ENCODE results near the gene SIGLEC6. TPM values are rescaled to one million over a fixed set of nuclear protein-coding genes. Genes with fewer than 3 reads are reported as not detected.
A peak's percentile ranks its signal among the peaks of the same experiment; 100 is the strongest.
"Not testable (repeated sequence)": the region's sequence is repeated elsewhere in the genome, so short reads cannot be mapped to it uniquely, and the experiment has no call there.

Gene SIGLEC6
- total and polyA plus RNA-seq, 9 donors = 0.07 to 0.29 (median 0.22) TPM; not detected in 4

DNA sequence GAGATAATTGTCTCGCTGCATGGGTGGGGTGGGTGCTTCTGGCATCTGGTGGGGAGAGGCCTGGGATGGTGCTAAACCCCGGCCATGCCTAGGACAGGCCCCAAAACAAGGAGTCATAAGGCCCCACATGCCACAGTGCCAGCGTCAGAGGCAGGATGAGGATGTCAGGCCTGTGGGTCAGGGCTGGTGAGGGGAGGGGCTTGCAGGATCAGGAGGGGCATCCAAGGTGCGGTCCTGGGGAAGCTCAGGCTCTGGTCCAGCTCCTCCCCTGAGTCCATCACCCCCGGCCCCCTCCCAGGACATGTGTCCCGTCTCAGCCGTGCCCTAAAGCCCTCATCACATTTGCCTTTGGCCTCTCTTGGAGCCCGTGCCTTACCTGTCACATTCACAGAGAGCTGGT lies 30.5 kb downstream of the SIGLEC6 start:
- H3K27me3 ChIP-seq (ENCODE audit: control insufficient read depth, insufficient read depth, low read length); H3K4me3 ChIP-seq (ENCODE audit: low read length); DNase-seq; H3K4me1 ChIP-seq (ENCODE audit: control insufficient read depth, insufficient read depth, low read length); H3K27ac ChIP-seq (ENCODE audit: low read length); H3K9me3 ChIP-seq (replicated peaks; ENCODE audit: control insufficient read depth, low read depth, low read length); H3K36me3 ChIP-seq (ENCODE audit: control insufficient read depth, insufficient read depth, low read length): not testable (repeated sequence)
- WGBS (ENCODE audit: insufficient coverage) = 44% methylated on average over 3 of the region's 8 CpGs

- Histone ChIP-seq H3K4me1 (ENCODE audit: control insufficient read depth, insufficient read depth, low read length) (no peaks in the 10 kb centered on the region), H3K9me3 (replicated peaks; ENCODE audit: control insufficient read depth, low read depth, low read length) (no peaks in the 10 kb centered on the region), H3K27ac (ENCODE audit: low read length) (no peak overlapping the region), H3K27me3 (ENCODE audit: control insufficient read depth, insufficient read depth, low read length) (no peaks in the 10 kb centered on the region), H3K36me3 (ENCODE audit: control insufficient read depth, insufficient read depth, low read length) (no peaks in the 10 kb centered on the region), H3K4me3 (ENCODE audit: low read length) (no peak overlapping the region)
- WGBS (ENCODE audit: insufficient coverage) = no CpG with 5 or more reads among the region's 3 CpGs
- no peak for DNase-seq
Observed at GRCh38 chr19:51497666-51498065, 33.8 kb downstream of the SIGLEC6 start.

DNA sequence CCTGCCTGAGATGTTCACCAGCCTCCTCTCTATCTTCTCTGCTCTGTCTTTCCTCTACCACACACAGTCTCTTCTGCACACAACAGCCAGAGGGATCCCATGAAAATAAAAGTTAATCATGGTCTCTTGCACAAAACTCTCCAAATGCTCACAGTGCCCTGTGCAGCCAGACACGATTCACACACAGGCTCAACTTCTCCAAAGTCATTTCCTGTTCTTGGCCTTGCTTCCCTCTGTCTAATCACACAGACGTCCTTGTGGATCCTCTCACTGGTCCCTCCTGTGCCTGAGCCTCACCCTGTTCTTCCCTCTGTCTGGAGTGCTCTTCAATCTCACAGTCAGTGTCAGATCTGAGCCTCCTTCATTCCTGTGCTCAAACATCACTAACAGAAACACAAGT lies 37.7 kb downstream of the SIGLEC6 start:
- DNase-seq = peak; percentile 12
- 25% methylated on average over 2 of the region's 2 CpGs for WGBS (ENCODE audit: insufficient coverage)
- Histone ChIP-seq H3K36me3 (ENCODE audit: control insufficient read depth, insufficient read depth, low read length) (no peaks in the 10 kb centered on the region), H3K27me3 (ENCODE audit: control insufficient read depth, insufficient read depth, low read length) (no peaks in the 10 kb centered on the region), H3K27ac (ENCODE audit: low read length) (no peak overlapping the region), H3K4me1 (ENCODE audit: control insufficient read depth, insufficient read depth, low read length) (no peaks in the 10 kb centered on the region), H3K4me3 (ENCODE audit: low read length) (no peak overlapping the region), H3K9me3 (replicated peaks; ENCODE audit: control insufficient read depth, low read depth, low read length) (no peaks in the 10 kb centered on the region)

DNA sequence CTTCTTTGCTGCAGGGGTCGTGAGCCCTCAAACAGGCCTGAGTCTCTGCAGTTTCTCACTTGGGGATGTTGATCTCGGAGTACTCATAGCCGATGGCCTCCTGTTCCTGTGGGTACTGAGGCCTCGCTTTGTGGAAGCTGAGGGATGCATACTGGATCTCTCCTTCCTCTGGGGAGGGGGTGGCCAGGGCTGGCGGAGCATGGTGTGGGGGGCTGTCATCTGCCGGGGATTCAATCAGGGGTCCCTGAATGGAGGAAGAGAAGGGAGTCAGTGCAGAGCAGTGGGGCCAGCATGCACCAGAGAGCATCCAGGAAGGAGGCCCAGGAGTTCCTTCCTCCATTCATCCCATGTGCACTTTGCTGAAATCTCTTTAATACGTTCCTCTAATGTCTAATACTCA lies 39.9 kb downstream of the SIGLEC6 start:
- Histone ChIP-seq H3K36me3 (ENCODE audit: control insufficient read depth, insufficient read depth, low read length) (no peaks in the 10 kb centered on the region), H3K27ac (ENCODE audit: low read length) (no peak overlapping the region), H3K4me3 (ENCODE audit: low read length) (no peak overlapping the region), H3K4me1 (ENCODE audit: control insufficient read depth, insufficient read depth, low read length) (no peaks in the 10 kb centered on the region), H3K9me3 (replicated peaks; ENCODE audit: control insufficient read depth, low read depth, low read length) (no peaks in the 10 kb centered on the region), H3K27me3 (ENCODE audit: control insufficient read depth, insufficient read depth, low read length) (no peaks in the 10 kb centered on the region)
- DNase-seq = no peak
- WGBS (ENCODE audit: insufficient coverage) = 83% methylated on average over 4 of the region's 7 CpGs

DNA sequence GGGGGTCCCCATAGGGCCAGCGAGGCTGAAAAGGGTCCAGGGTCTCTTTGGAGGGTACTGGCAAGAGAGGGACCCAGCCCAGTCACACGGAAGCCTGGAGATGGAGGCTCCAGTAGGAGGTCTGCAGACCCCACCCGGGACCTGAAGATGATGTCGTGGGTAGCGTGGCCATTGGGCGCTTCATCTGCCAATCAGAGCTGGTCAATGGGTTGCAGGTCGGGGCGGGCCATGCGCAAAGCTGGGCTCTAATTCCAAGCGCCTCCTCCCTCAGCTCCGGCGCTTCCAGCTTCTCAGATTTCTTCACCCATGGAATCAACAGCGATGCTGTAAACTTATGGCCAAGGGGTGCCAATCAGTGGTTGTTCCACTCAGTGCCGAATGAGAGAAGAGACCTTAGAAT lies 40.8 kb downstream of the SIGLEC6 start:
- Histone ChIP-seq H3K27ac (ENCODE audit: low read length) (no peak overlapping the region), H3K4me1 (ENCODE audit: control insufficient read depth, insufficient read depth, low read length) (no peaks in the 10 kb centered on the region), H3K27me3 (ENCODE audit: control insufficient read depth, insufficient read depth, low read length) (no peaks in the 10 kb centered on the region), H3K9me3 (replicated peaks; ENCODE audit: control insufficient read depth, low read depth, low read length) (no peaks in the 10 kb centered on the region), H3K4me3 (ENCODE audit: low read length) (no peak overlapping the region), H3K36me3 (ENCODE audit: control insufficient read depth, insufficient read depth, low read length) (no peaks in the 10 kb centered on the region)
- 47% methylated on average over 11 of the region's 14 CpGs for WGBS (ENCODE audit: insufficient coverage)
- no peak for DNase-seq

DNA sequence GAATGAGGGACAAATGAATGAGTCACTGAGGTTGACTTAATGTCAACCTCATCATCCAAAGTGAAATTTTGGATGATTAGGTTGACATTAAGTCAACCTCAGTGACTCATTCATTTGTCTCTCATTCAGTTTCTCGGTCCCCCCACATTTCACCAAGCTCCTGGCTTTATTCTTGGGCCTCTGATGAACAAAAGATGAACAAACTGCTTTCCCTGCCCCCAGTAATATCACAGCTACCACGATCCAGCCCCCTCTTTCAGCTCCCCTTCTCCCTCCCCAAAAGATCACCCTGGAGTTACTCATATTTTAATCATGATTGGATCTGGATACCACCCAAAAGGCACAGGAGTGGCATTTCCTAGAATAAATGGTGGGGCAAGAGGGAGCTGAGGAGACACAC lies 42.4 kb downstream of the SIGLEC6 start:
- H3K36me3 ChIP-seq (ENCODE audit: control insufficient read depth, insufficient read depth, low read length) = no peaks in the 10 kb centered on the region
- H3K4me3 ChIP-seq (ENCODE audit: low read length) = no peak overlapping the region
- H3K4me1 ChIP-seq (ENCODE audit: control insufficient read depth, insufficient read depth, low read length) = no peaks in the 10 kb centered on the region
- 70% methylated on average over 1 of the region's 2 CpGs for WGBS (ENCODE audit: insufficient coverage)
- no peaks in the 10 kb centered on the region for H3K9me3 ChIP-seq (replicated peaks; ENCODE audit: control insufficient read depth, low read depth, low read length)
- no peaks in the 10 kb centered on the region for H3K27me3 ChIP-seq (ENCODE audit: control insufficient read depth, insufficient read depth, low read length)
- no peak for DNase-seq
- H3K27ac ChIP-seq (ENCODE audit: low read length) = no peak overlapping the region

GRCh38 chr19:51488491-51488890 lies 43.0 kb downstream of the SIGLEC6 start:
- Histone ChIP-seq H3K27ac (ENCODE audit: low read length) (no peak overlapping the region), H3K4me1 (ENCODE audit: control insufficient read depth, insufficient read depth, low read length) (no peaks in the 10 kb centered on the region), H3K27me3 (ENCODE audit: control insufficient read depth, insufficient read depth, low read length) (no peaks in the 10 kb centered on the region), H3K36me3 (ENCODE audit: control insufficient read depth, insufficient read depth, low read length) (no peaks in the 10 kb centered on the region), H3K9me3 (replicated peaks; ENCODE audit: control insufficient read depth, low read depth, low read length) (no peaks in the 10 kb centered on the region), H3K4me3 (ENCODE audit: low read length) (no peak overlapping the region)
- WGBS (ENCODE audit: insufficient coverage) = no CpG with 5 or more reads among the region's 3 CpGs
- no peak for DNase-seq

- no peak for DNase-seq
- no peaks in the 10 kb centered on the region for H3K27me3 ChIP-seq (ENCODE audit: control insufficient read depth, insufficient read depth, low read length)
- 77% methylated on average over 3 of the region's 5 CpGs for WGBS (ENCODE audit: insufficient coverage)
- H3K4me3 ChIP-seq (ENCODE audit: low read length) = no peak overlapping the region
- H3K27ac ChIP-seq (ENCODE audit: low read length) = no peak overlapping the region
- H3K4me1 ChIP-seq (ENCODE audit: control insufficient read depth, insufficient read depth, low read length) = no peaks in the 10 kb centered on the region
- no peaks in the 10 kb centered on the region for H3K9me3 ChIP-seq (replicated peaks; ENCODE audit: control insufficient read depth, low read depth, low read length)
- H3K36me3 ChIP-seq (ENCODE audit: control insufficient read depth, insufficient read depth, low read length) = no peaks in the 10 kb centered on the region
Observed at GRCh38 chr19:51485960-51486660, 45.4 kb downstream of the SIGLEC6 start.

- no peaks in the 10 kb centered on the region for H3K4me1 ChIP-seq (ENCODE audit: control insufficient read depth, insufficient read depth, low read length)
- H3K27me3 ChIP-seq (ENCODE audit: control insufficient read depth, insufficient read depth, low read length) = no peaks in the 10 kb centered on the region
- WGBS (ENCODE audit: insufficient coverage) = 40% methylated on average over 8 of the region's 8 CpGs
- H3K36me3 ChIP-seq (ENCODE audit: control insufficient read depth, insufficient read depth, low read length) = no peaks in the 10 kb centered on the region
- DNase-seq = peak; percentile 31
- no peak overlapping the region for H3K27ac ChIP-seq (ENCODE audit: low read length)
- no peaks in the 10 kb centered on the region for H3K9me3 ChIP-seq (replicated peaks; ENCODE audit: control insufficient read depth, low read depth, low read length)
- no peak overlapping the region for H3K4me3 ChIP-seq (ENCODE audit: low read length)
Observed at GRCh38 chr19:51480590-51480989, 50.9 kb downstream of the SIGLEC6 start.

GRCh38 chr19:51479531-51480331 lies 51.7 kb downstream of the SIGLEC6 start:
- H3K9me3 ChIP-seq (replicated peaks; ENCODE audit: control insufficient read depth, low read depth, low read length) = no peaks in the 10 kb centered on the region
- H3K4me1 ChIP-seq (ENCODE audit: control insufficient read depth, insufficient read depth, low read length) = no peaks in the 10 kb centered on the region
- H3K27me3 ChIP-seq (ENCODE audit: control insufficient read depth, insufficient read depth, low read length) = no peaks in the 10 kb centered on the region
- no peak overlapping the region for H3K27ac ChIP-seq (ENCODE audit: low read length)
- no peaks in the 10 kb centered on the region for H3K36me3 ChIP-seq (ENCODE audit: control insufficient read depth, insufficient read depth, low read length)
- no peak for DNase-seq
- H3K4me3 ChIP-seq (ENCODE audit: low read length) = no peak overlapping the region
- 79% methylated on average over 11 of the region's 12 CpGs for WGBS (ENCODE audit: insufficient coverage)

All from muscle of leg (tissue), 11 donors.